ENCODE results near the gene COL6A1.

- TF ChIP-seq CTCF (IDR thresholded peaks at IDR 0.05; ENCODE audit: low read length) (no peak), EZH2 (IDR thresholded peaks at IDR 0.05; ENCODE audit: borderline replicate concordance, low read length) (no peak)
Observed at GRCh38 chr21:45992301-45993209, 11.0 kb downstream of the COL6A1 start.
